GM23338 (cell line): ENCODE results near the gene MRC2. TPM values are rescaled to one million over a fixed set of nuclear protein-coding genes. Genes with fewer than 3 reads are reported as not detected.

ENCODE experiments used
- ATAC-seq: fragments of 200-7000 bp; cut with Tn5 transposase; 3 replicates; pipeline ENCODE4 v1.9.1; 2020
- DNase-seq: peaks from one replicate; pipeline ENCODE4 v3.0.0-alpha.2; 2015; ENCODE audit warnings: low spot score
- H2AFZ ChIP-seq: fragments of 200-600 bp; sonication (generic); 2 replicates; pipeline ENCODE4 v1.8.0; 2016; ENCODE audit warnings: antibody characterized with exemption, mild to moderate bottlenecking, moderate library complexity
- H3F3A ChIP-seq: fragments of 200-600 bp; sonication (generic); replicated peaks from 2 replicates; pipeline ENCODE4 v1.8.0; 2017; ENCODE audit warnings: antibody characterized with exemption, mixed run types, low read depth
- H3K27ac ChIP-seq: fragments of 200-600 bp; sonication (generic); 2 replicates; pipeline ENCODE4 v1.6.1; 2016; ENCODE audit warnings: low read depth
- H3K27me3 ChIP-seq: fragments of 200-600 bp; sonication (generic); 2 replicates; pipeline ENCODE4 v1.8.0; 2016; ENCODE audit warnings: mild to moderate bottlenecking, mixed run types, moderate library complexity; ENCODE audit not compliant: insufficient read depth
- H3K36me3 ChIP-seq: fragments of 200-600 bp; sonication (generic); 2 replicates; pipeline ENCODE4 v1.8.0; 2016; ENCODE audit warnings: mild to moderate bottlenecking; ENCODE audit not compliant: insufficient read depth
- H3K4me1 ChIP-seq: fragments of 200-600 bp; sonication (generic); 2 replicates; pipeline ENCODE4 v1.8.0; 2016; ENCODE audit warnings: mild to moderate bottlenecking, moderate library complexity; ENCODE audit not compliant: insufficient read depth
- H3K4me2 ChIP-seq: fragments of 200-600 bp; sonication (generic); 2 replicates; pipeline ENCODE4 v1.7.1; 2017; ENCODE audit warnings: mixed run types
- H3K4me3 ChIP-seq: fragments of 200-600 bp; sonication (generic); 2 replicates; pipeline ENCODE4 v1.6.1; 2016; ENCODE audit warnings: mixed run types
- H3K79me2 ChIP-seq: fragments of 200-600 bp; sonication (generic); replicated peaks from 2 replicates; pipeline ENCODE4 v1.8.0; 2017; ENCODE audit warnings: mild to moderate bottlenecking; ENCODE audit not compliant: insufficient read depth
- H3K9me2 ChIP-seq: fragments of 200-600 bp; sonication (generic); 2 replicates; pipeline ENCODE4 v1.8.0; 2017; ENCODE audit not compliant: insufficient read depth
- H4K20me1 ChIP-seq: fragments of 200-600 bp; sonication (generic); replicated peaks from 2 replicates; pipeline ENCODE4 v1.8.0; 2017; ENCODE audit warnings: mild to moderate bottlenecking; ENCODE audit not compliant: insufficient read depth
- H3K27ac Mint-ChIP-seq: 2 replicates; pipeline ENCODE4 v1.8.0; 2020; ENCODE audit warnings: inconsistent platforms, mild to moderate bottlenecking, moderate library complexity, mixed read lengths
- H3K27me3 Mint-ChIP-seq: 3 replicates; pipeline ENCODE4 v1.8.0; 2022; ENCODE audit warnings: low read depth, mild to moderate bottlenecking, moderate library complexity, mixed read lengths, inconsistent platforms; ENCODE audit not compliant: insufficient read depth, poor library complexity
- H3K36me3 Mint-ChIP-seq: 3 replicates; pipeline ENCODE4 v1.8.0; 2021; ENCODE audit warnings: low read depth, mild to moderate bottlenecking, inconsistent platforms, moderate library complexity, mixed read lengths
- H3K4me1 Mint-ChIP-seq: 3 replicates; pipeline ENCODE4 v1.8.0; 2020; ENCODE audit warnings: mild to moderate bottlenecking, inconsistent platforms, mixed read lengths
- H3K4me3 Mint-ChIP-seq: 3 replicates; pipeline ENCODE4 v1.8.0; 2021; ENCODE audit warnings: moderate library complexity, mild to moderate bottlenecking, inconsistent platforms, mixed read lengths
- H3K9me3 Mint-ChIP-seq: 3 replicates; pipeline ENCODE4 v1.8.0; 2020; ENCODE audit warnings: moderate library complexity, mild to moderate bottlenecking, inconsistent platforms, mixed read lengths
- CREB1 ChIP-seq: fragments of 250-450 bp; sonication (Bioruptor Pico); IDR thresholded peaks from 2 replicates; pipeline ENCODE4 v1.5.0; 2020; ENCODE audit warnings: low read depth, mild to moderate bottlenecking, moderate library complexity
- EZH2 ChIP-seq: fragments of 200-600 bp; sonication (generic); IDR thresholded peaks from one replicate; pipeline ENCODE4 v1.8.0; 2017; ENCODE audit warnings: antibody characterized with exemption, mild to moderate bottlenecking, low read depth; ENCODE audit not compliant: unreplicated experiment
- EZH2phosphoT487 ChIP-seq: fragments of 200-600 bp; sonication (generic); IDR thresholded peaks from one replicate; pipeline ENCODE4 v1.8.1; 2018; ENCODE audit warnings: antibody characterized with exemption; ENCODE audit not compliant: unreplicated experiment
- NANOG ChIP-seq: IDR thresholded peaks from 2 replicates; pipeline ENCODE4 v1.6.1; 2016; ENCODE audit warnings: antibody characterized with exemption, borderline replicate concordance
- POLR2AphosphoS5 ChIP-seq: IDR thresholded peaks from 2 replicates; pipeline ENCODE4 v1.6.1; 2016; ENCODE audit warnings: antibody characterized with exemption, low read depth
- STAT1 ChIP-seq: IDR thresholded peaks from one replicate; pipeline ENCODE4 v1.6.1; 2016; ENCODE audit warnings: antibody characterized with exemption; ENCODE audit not compliant: unreplicated experiment
- ZNF114 ChIP-seq: fragments of 250-450 bp; sonication (Bioruptor Pico); IDR thresholded peaks from 2 replicates; pipeline ENCODE4 v1.5.0; 2020; ENCODE audit warnings: mild to moderate bottlenecking, moderate library complexity
- polyA plus RNA-seq: library from polyadenylated mRNA; unstranded; fragments of >200 nt; fragmentation: Nextera tagmentation; extraction: Ambion mirVana; gene quantifications from 2 replicates; pipeline ENCODE4 v1.2.1, GENCODE V29; 2016
- total RNA-seq: library from RNA; depleted of rRNA; stranded (reverse); fragments of >200 nt; shearing (Covaris generic); gene quantifications from 2 replicates; pipeline ENCODE4 v1.2.3, GENCODE V29; 2014
- TF ChIP-seq, protein P1 (sequence below), 2 experiments: fragments of 200-600 bp in 1 of 2; sonication (generic) in 1 of 2; conservative IDR thresholded peaks; 2 replicates each; pipeline versions ENCODE4 v1.5.1 to v1.6.1; 2016 to 2017; ENCODE audit warnings: antibody characterized with exemption in 2 of 2, low read depth in 2 of 2, mild to moderate bottlenecking in 2 of 2, moderate library complexity in 1 of 2
- TF ChIP-seq, protein P2 (sequence below): IDR thresholded peaks from 2 replicates; pipeline ENCODE4 v1.6.1; 2016; ENCODE audit warnings: antibody characterized with exemption
- TF ChIP-seq, protein P3 (sequence below): IDR thresholded peaks from one replicate; pipeline ENCODE4 v1.6.1; 2018; ENCODE audit warnings: antibody characterized with exemption; ENCODE audit not compliant: unreplicated experiment
- TF ChIP-seq, protein P4 (sequence below): fragments of 250-450 bp; sonication (Bioruptor Pico); IDR thresholded peaks from 2 replicates; pipeline ENCODE4 v1.5.0; 2020; ENCODE audit warnings: mild to moderate bottlenecking, moderate library complexity

Gene MRC2
- total and polyA plus RNA-seq, 2 experiments from 2014 or later: 8.0 to 38.6 TPM

DNA sequence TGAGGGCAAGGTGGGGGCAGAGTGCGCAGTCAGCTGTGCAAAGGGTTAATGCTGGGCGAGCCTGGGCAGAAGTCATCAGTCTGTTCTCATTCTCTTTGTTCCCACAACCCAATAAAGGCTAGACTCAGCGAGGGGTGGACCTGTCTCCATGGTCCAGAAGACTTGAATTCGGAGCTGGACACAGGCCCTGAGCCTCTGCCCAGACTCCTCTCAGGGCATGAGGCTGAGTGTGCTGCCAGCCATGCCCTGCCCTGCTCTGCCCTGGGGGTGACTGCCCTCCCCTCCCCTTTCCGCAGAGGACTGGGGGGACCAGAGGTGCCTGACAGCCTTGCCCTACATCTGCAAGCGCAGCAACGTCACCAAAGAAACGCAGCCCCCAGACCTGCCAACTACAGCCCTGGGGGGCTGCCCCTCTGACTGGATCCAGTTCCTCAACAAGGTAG lies 54.5 kb downstream of the MRC2 start:
- H3K79me2 ChIP-seq: no peaks in the 10 kb centered on the region
- no peaks in the 10 kb centered on the region for H3K9me2 ChIP-seq
- H3K27me3 ChIP-seq: no peaks in the 10 kb centered on the region
- H4K20me1 ChIP-seq: no peaks in the 10 kb centered on the region
- H3K4me3 ChIP-seq: no peak overlapping the region
- no peak for ATAC-seq
- Mint-ChIP-seq H3K27ac (no peak overlapping the region; the same call in 1 of the 2 replicates), H3K4me1 (0 out of 3 replicates have a peak, but pooled peaks cover 3% of the 10 kb centered on the region), H3K36me3 (peaks cover 27% of the 10 kb centered on the region), H3K27me3 (peaks cover 4% of the 10 kb centered on the region), H3K9me3 (peaks cover 9% of the 10 kb centered on the region; the same call in 1 of the 3 replicates), H3K4me3 (no peak overlapping the region)
- no peak overlapping the region for H2AFZ ChIP-seq
- H3K36me3 ChIP-seq: peaks cover 4% of the 10 kb centered on the region
- H3K4me2 ChIP-seq: no peak overlapping the region
- H3K27ac ChIP-seq: no peak overlapping the region
- no peak for DNase-seq
- no peaks in the 10 kb centered on the region for H3K4me1 ChIP-seq
- TF ChIP-seq, protein P1, sequence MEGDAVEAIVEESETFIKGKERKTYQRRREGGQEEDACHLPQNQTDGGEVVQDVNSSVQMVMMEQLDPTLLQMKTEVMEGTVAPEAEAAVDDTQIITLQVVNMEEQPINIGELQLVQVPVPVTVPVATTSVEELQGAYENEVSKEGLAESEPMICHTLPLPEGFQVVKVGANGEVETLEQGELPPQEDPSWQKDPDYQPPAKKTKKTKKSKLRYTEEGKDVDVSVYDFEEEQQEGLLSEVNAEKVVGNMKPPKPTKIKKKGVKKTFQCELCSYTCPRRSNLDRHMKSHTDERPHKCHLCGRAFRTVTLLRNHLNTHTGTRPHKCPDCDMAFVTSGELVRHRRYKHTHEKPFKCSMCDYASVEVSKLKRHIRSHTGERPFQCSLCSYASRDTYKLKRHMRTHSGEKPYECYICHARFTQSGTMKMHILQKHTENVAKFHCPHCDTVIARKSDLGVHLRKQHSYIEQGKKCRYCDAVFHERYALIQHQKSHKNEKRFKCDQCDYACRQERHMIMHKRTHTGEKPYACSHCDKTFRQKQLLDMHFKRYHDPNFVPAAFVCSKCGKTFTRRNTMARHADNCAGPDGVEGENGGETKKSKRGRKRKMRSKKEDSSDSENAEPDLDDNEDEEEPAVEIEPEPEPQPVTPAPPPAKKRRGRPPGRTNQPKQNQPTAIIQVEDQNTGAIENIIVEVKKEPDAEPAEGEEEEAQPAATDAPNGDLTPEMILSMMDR (conservative IDR thresholded peaks at IDR 0.05; ENCODE audit: low read depth in 2 of 2): no peak
- no peak for TF ChIP-seq STAT1
- no peak for TF ChIP-seq CREB1
- TF ChIP-seq, protein P2, sequence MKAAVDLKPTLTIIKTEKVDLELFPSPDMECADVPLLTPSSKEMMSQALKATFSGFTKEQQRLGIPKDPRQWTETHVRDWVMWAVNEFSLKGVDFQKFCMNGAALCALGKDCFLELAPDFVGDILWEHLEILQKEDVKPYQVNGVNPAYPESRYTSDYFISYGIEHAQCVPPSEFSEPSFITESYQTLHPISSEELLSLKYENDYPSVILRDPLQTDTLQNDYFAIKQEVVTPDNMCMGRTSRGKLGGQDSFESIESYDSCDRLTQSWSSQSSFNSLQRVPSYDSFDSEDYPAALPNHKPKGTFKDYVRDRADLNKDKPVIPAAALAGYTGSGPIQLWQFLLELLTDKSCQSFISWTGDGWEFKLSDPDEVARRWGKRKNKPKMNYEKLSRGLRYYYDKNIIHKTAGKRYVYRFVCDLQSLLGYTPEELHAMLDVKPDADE: no peak
- no peak for TF ChIP-seq POLR2AphosphoS5
- no peak for TF ChIP-seq NANOG
- TF ChIP-seq, protein P3, sequence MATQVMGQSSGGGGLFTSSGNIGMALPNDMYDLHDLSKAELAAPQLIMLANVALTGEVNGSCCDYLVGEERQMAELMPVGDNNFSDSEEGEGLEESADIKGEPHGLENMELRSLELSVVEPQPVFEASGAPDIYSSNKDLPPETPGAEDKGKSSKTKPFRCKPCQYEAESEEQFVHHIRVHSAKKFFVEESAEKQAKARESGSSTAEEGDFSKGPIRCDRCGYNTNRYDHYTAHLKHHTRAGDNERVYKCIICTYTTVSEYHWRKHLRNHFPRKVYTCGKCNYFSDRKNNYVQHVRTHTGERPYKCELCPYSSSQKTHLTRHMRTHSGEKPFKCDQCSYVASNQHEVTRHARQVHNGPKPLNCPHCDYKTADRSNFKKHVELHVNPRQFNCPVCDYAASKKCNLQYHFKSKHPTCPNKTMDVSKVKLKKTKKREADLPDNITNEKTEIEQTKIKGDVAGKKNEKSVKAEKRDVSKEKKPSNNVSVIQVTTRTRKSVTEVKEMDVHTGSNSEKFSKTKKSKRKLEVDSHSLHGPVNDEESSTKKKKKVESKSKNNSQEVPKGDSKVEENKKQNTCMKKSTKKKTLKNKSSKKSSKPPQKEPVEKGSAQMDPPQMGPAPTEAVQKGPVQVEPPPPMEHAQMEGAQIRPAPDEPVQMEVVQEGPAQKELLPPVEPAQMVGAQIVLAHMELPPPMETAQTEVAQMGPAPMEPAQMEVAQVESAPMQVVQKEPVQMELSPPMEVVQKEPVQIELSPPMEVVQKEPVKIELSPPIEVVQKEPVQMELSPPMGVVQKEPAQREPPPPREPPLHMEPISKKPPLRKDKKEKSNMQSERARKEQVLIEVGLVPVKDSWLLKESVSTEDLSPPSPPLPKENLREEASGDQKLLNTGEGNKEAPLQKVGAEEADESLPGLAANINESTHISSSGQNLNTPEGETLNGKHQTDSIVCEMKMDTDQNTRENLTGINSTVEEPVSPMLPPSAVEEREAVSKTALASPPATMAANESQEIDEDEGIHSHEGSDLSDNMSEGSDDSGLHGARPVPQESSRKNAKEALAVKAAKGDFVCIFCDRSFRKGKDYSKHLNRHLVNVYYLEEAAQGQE: no peak
- TF ChIP-seq EZH2: no peak
- TF ChIP-seq, protein P4, sequence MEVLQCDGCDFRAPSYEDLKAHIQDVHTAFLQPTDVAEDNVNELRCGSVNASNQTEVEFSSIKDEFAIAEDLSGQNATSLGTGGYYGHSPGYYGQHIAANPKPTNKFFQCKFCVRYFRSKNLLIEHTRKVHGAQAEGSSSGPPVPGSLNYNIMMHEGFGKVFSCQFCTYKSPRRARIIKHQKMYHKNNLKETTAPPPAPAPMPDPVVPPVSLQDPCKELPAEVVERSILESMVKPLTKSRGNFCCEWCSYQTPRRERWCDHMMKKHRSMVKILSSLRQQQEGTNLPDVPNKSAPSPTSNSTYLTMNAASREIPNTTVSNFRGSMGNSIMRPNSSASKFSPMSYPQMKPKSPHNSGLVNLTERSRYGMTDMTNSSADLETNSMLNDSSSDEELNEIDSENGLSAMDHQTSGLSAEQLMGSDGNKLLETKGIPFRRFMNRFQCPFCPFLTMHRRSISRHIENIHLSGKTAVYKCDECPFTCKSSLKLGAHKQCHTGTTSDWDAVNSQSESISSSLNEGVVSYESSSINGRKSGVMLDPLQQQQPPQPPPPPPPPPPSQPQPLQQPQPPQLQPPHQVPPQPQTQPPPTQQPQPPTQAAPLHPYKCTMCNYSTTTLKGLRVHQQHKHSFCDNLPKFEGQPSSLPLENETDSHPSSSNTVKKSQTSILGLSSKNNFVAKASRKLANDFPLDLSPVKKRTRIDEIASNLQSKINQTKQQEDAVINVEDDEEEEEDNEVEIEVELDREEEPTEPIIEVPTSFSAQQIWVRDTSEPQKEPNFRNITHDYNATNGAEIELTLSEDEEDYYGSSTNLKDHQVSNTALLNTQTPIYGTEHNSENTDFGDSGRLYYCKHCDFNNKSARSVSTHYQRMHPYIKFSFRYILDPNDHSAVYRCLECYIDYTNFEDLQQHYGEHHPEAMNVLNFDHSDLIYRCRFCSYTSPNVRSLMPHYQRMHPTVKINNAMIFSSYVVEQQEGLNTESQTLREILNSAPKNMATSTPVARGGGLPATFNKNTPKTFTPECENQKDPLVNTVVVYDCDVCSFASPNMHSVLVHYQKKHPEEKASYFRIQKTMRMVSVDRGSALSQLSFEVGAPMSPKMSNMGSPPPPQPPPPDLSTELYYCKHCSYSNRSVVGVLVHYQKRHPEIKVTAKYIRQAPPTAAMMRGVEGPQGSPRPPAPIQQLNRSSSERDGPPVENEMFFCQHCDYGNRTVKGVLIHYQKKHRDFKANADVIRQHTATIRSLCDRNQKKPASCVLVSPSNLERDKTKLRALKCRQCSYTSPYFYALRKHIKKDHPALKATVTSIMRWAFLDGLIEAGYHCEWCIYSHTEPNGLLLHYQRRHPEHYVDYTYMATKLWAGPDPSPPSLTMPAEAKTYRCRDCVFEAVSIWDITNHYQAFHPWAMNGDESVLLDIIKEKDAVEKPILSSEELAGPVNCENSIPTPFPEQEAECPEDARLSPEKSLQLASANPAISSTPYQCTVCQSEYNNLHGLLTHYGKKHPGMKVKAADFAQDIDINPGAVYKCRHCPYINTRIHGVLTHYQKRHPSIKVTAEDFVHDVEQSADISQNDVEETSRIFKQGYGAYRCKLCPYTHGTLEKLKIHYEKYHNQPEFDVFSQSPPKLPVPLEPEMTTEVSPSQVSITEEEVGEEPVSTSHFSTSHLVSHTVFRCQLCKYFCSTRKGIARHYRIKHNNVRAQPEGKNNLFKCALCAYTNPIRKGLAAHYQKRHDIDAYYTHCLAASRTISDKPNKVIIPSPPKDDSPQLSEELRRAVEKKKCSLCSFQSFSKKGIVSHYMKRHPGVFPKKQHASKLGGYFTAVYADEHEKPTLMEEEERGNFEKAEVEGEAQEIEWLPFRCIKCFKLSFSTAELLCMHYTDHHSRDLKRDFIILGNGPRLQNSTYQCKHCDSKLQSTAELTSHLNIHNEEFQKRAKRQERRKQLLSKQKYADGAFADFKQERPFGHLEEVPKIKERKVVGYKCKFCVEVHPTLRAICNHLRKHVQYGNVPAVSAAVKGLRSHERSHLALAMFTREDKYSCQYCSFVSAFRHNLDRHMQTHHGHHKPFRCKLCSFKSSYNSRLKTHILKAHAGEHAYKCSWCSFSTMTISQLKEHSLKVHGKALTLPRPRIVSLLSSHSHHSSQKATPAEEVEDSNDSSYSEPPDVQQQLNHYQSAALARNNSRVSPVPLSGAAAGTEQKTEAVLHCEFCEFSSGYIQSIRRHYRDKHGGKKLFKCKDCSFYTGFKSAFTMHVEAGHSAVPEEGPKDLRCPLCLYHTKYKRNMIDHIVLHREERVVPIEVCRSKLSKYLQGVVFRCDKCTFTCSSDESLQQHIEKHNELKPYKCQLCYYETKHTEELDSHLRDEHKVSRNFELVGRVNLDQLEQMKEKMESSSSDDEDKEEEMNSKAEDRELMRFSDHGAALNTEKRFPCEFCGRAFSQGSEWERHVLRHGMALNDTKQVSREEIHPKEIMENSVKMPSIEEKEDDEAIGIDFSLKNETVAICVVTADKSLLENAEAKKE (CRISPR knock-in tag): no peak
- TF ChIP-seq EZH2phosphoT487: no peak
- no peak for TF ChIP-seq ZNF114 (CRISPR knock-in tag)
- no peaks in the 10 kb centered on the region for H3F3A ChIP-seq
